Activated T-helper 1 cell treated with anti-CD3 and anti-CD28 coated beads, Interleukin-12 subunit alpha, Interleukin-12 subunit beta, Interleukin-2, Interleukin-4 antibody, amounts not matched to agents 30 ng/mL and 10 ng/mL and 1 ng/mL, durations not matched to agents 14 hours and 24 hours and 36 hours (primary cell): ENCODE results near the gene DSG4. TPM values are rescaled to one million over a fixed set of nuclear protein-coding genes. Genes with fewer than 3 reads are reported as not detected.
"Not testable (repeated sequence)": the region's sequence is repeated elsewhere in the genome, so short reads cannot be mapped to it uniquely, and the experiment has no call there.

Source experiments
- DNase-seq: peaks from one replicate; pipeline ENCODE4 v3.0.0; 2021; ENCODE audit warnings: low spot score
- H3K27ac Mint-ChIP-seq: one replicate; pipeline ENCODE4 v1.8.0; 2021; ENCODE audit warnings: mild to moderate bottlenecking, mixed read lengths
- H3K27me3 Mint-ChIP-seq: one replicate; pipeline ENCODE4 v1.8.0; 2022; ENCODE audit warnings: mild to moderate bottlenecking, moderate library complexity, mixed read lengths; ENCODE audit not compliant: insufficient read depth
- H3K36me3 Mint-ChIP-seq: one replicate; pipeline ENCODE4 v1.8.0; 2021; ENCODE audit warnings: low read depth, mixed read lengths
- H3K4me1 Mint-ChIP-seq: one replicate; pipeline ENCODE4 v1.8.0; 2021; ENCODE audit warnings: low read depth, mixed read lengths
- H3K4me3 Mint-ChIP-seq: one replicate; pipeline ENCODE4 v1.8.0; 2021; ENCODE audit warnings: mild to moderate bottlenecking, moderate library complexity, mixed read lengths
- H3K9me3 Mint-ChIP-seq: one replicate; pipeline ENCODE4 v1.8.0; 2021; ENCODE audit warnings: mixed read lengths
- intact Hi-C: fragments of 100-400 bp; cut with micrococcal nuclease; formaldehyde crosslinking; loops from one replicate; pipeline ENCODE4 v1.15.1; 2024
- total RNA-seq: library from RNA; stranded (reverse); gene quantifications from 2 replicates; pipeline ENCODE4 v1.2.3, GENCODE V29; 2022

Gene DSG4
- total RNA-seq, result not detected in 2 replicates

GRCh38 chr18:31376477-31376876, at the start of gene DSG4:
Gene DSG4 (plus strand): TSS chr18:31376777. CDS start chr18:31376912, 135 bp downstream.
- H3K27me3 Mint-ChIP-seq, result peaks cover 2% of the 10 kb centered on the region
- no peak within 1 kb of the TSS for H3K4me3 Mint-ChIP-seq
- DNase-seq, result no peak
- intact Hi-C loops, result no loop called here
- H3K4me1 Mint-ChIP-seq, result no peaks in the 10 kb centered on the region
- H3K9me3 Mint-ChIP-seq, result peaks cover 5% of the 10 kb centered on the region
- no peak within 1 kb of the TSS for H3K27ac Mint-ChIP-seq
- H3K36me3 Mint-ChIP-seq, result no peaks in the 10 kb centered on the region

GRCh38 chr18:31329787-31330438, 46.7 kb upstream of the DSG4 start:
- H3K4me3 Mint-ChIP-seq, result no peak overlapping the region
- no peaks in the 10 kb centered on the region for H3K36me3 Mint-ChIP-seq
- no peaks in the 10 kb centered on the region for H3K9me3 Mint-ChIP-seq
- no peak for DNase-seq
- intact Hi-C loops, result no loop called here
- H3K27ac Mint-ChIP-seq, result no peak overlapping the region
- H3K4me1 Mint-ChIP-seq, result no peaks in the 10 kb centered on the region
- H3K27me3 Mint-ChIP-seq, result no peaks in the 10 kb centered on the region

GRCh38 chr18:31343454-31343853, 33.1 kb upstream of the DSG4 start:
- Mint-ChIP-seq H3K36me3 (no peaks in the 10 kb centered on the region), H3K4me3 (no peak overlapping the region), H3K27me3 (no peaks in the 10 kb centered on the region), H3K9me3 (peaks cover 6% of the 10 kb centered on the region), H3K27ac (no peak overlapping the region), H3K4me1 (no peaks in the 10 kb centered on the region)
- no peak for DNase-seq
- intact Hi-C loops, result no loop called here

GRCh38 chr18:31353336-31353735, 23.2 kb upstream of the DSG4 start:
- H3K36me3 Mint-ChIP-seq, H3K4me1 Mint-ChIP-seq, H3K4me3 Mint-ChIP-seq, H3K27me3 Mint-ChIP-seq, H3K9me3 Mint-ChIP-seq, intact Hi-C loops, DNase-seq, H3K27ac Mint-ChIP-seq: not testable (repeated sequence)

GRCh38 chr18:31354990-31355389, 21.6 kb upstream of the DSG4 start:
- no peaks in the 10 kb centered on the region for H3K27me3 Mint-ChIP-seq
- H3K9me3 Mint-ChIP-seq, result peaks cover 4% of the 10 kb centered on the region
- intact Hi-C loops, result no loop called here
- no peaks in the 10 kb centered on the region for H3K4me1 Mint-ChIP-seq
- H3K4me3 Mint-ChIP-seq, result no peak overlapping the region
- DNase-seq, result no peak
- no peak overlapping the region for H3K27ac Mint-ChIP-seq
- H3K36me3 Mint-ChIP-seq, result no peaks in the 10 kb centered on the region

GRCh38 chr18:31356025-31356424, 20.6 kb upstream of the DSG4 start:
- intact Hi-C loops, result no loop called here
- Mint-ChIP-seq H3K9me3 (peaks cover 4% of the 10 kb centered on the region), H3K4me3 (no peak overlapping the region), H3K27ac (no peak overlapping the region), H3K36me3 (no peaks in the 10 kb centered on the region), H3K4me1 (no peaks in the 10 kb centered on the region), H3K27me3 (no peaks in the 10 kb centered on the region)
- no peak for DNase-seq

- Mint-ChIP-seq H3K27ac (no peak overlapping the region), H3K4me3 (no peak overlapping the region), H3K4me1 (no peaks in the 10 kb centered on the region), H3K9me3 (peaks cover 11% of the 10 kb centered on the region), H3K27me3 (no peaks in the 10 kb centered on the region), H3K36me3 (no peaks in the 10 kb centered on the region)
- DNase-seq, result no peak
- intact Hi-C loops, result no loop called here
Observed at GRCh38 chr18:31364190-31364589, 12.4 kb upstream of the DSG4 start.

- intact Hi-C loops, result no loop called here
- no peak for DNase-seq
- no peaks in the 10 kb centered on the region for H3K36me3 Mint-ChIP-seq
Observed at GRCh38 chr18:31369478-31369877, 7.1 kb upstream of the DSG4 start.

GRCh38 chr18:31371989-31372388, 4.6 kb upstream of the DSG4 start:
- Mint-ChIP-seq H3K9me3 (peaks cover 4% of the 10 kb centered on the region), H3K4me3 (no peak overlapping the region), H3K4me1 (no peaks in the 10 kb centered on the region), H3K36me3 (no peaks in the 10 kb centered on the region), H3K27ac (no peak overlapping the region), H3K27me3 (peaks cover 2% of the 10 kb centered on the region)
- DNase-seq, result no peak
- intact Hi-C loops, result no loop called here

More at GRCh38 chr18:31369478-31369877, 7.1 kb upstream of the DSG4 start:
- Mint-ChIP-seq H3K27ac (no peak overlapping the region), H3K4me1 (no peaks in the 10 kb centered on the region), H3K9me3 (peaks cover 4% of the 10 kb centered on the region), H3K27me3 (no peaks in the 10 kb centered on the region), H3K4me3 (no peak overlapping the region)

GRCh38 chr18:31373641-31374040, 2.9 kb upstream of the DSG4 start:
- Mint-ChIP-seq H3K27me3 (peaks cover 2% of the 10 kb centered on the region), H3K36me3 (no peaks in the 10 kb centered on the region), H3K27ac (no peak overlapping the region), H3K4me1 (no peaks in the 10 kb centered on the region), H3K4me3 (no peak overlapping the region), H3K9me3 (peaks cover 3% of the 10 kb centered on the region)
- DNase-seq, result no peak
- intact Hi-C loops, result no loop called here

- Mint-ChIP-seq H3K27ac (no peak overlapping the region), H3K36me3 (no peaks in the 10 kb centered on the region), H3K4me1 (no peaks in the 10 kb centered on the region), H3K9me3 (peaks cover 5% of the 10 kb centered on the region), H3K4me3 (no peak overlapping the region), H3K27me3 (peaks cover 2% of the 10 kb centered on the region)
- DNase-seq, result no peak
- intact Hi-C loops, result no loop called here
Observed at GRCh38 chr18:31380912-31381311, 4.3 kb downstream of the DSG4 start.

- Mint-ChIP-seq H3K4me3 (no peak overlapping the region), H3K9me3 (peaks cover 5% of the 10 kb centered on the region), H3K27me3 (no peaks in the 10 kb centered on the region), H3K4me1 (no peaks in the 10 kb centered on the region), H3K36me3 (no peaks in the 10 kb centered on the region), H3K27ac (no peak overlapping the region)
- intact Hi-C loops, result no loop called here
- no peak for DNase-seq
Observed at GRCh38 chr18:31382107-31382506, 5.5 kb downstream of the DSG4 start.

- no peak for DNase-seq
- intact Hi-C loops, result no loop called here
- Mint-ChIP-seq H3K4me1 (no peaks in the 10 kb centered on the region), H3K9me3 (no peaks in the 10 kb centered on the region), H3K4me3 (no peak overlapping the region), H3K27ac (no peak overlapping the region), H3K36me3 (no peaks in the 10 kb centered on the region), H3K27me3 (no peaks in the 10 kb centered on the region)
Observed at GRCh38 chr18:31386741-31387140, 10.2 kb downstream of the DSG4 start.

- Mint-ChIP-seq H3K36me3 (no peaks in the 10 kb centered on the region), H3K4me1 (no peaks in the 10 kb centered on the region), H3K27ac (no peak overlapping the region), H3K4me3 (no peak overlapping the region), H3K27me3 (no peaks in the 10 kb centered on the region), H3K9me3 (no peaks in the 10 kb centered on the region)
- intact Hi-C loops, result no loop called here
- no peak for DNase-seq
Observed at GRCh38 chr18:31393286-31393685, 16.7 kb downstream of the DSG4 start.
